ENCODE results near the gene TTC34.

GRCh38 chr1:2808386-2808705, 6.9 kb upstream of the TTC34 start:
- TF ChIP-seq CTCF (conservative IDR thresholded peaks at IDR 0.05): no peak
- TF ChIP-seq EZH2 (IDR thresholded peaks at IDR 0.05; ENCODE audit: low read depth): no peak

Data from PC-9 (cell line).